ENCODE data around the gene FKBP5. TPM values are rescaled to one million over a fixed set of nuclear protein-coding genes. Genes with fewer than 3 reads are reported as not detected.
A peak's percentile ranks its signal among the peaks of the same experiment; 100 is the strongest.

The FKBP5 gene
- total RNA-seq, 1 experiment from 2014 or later, result 33.9 TPM

DNA sequence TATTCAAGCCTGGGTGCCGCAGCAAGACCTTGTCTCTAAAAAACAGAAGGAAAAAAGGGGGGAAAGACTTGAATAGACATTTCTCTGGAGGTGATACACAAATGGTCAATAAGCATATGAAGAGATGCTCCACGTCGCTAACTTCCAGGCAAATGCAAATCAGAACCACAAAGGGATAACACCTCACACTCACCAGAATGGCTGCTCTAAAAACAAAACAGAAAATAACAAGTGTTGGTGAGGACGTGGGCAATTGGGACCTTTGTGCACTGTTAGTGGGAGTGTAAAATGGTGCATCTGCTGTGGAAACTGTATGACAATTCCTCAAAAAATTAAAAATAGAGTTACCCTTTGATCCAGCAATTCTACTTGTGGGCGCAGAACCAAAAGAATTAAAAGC lies 127.6 kb downstream of the FKBP5 start:
- Histone ChIP-seq H3K23ac (ENCODE audit: insufficient read length, low read depth, low read length) (no peak overlapping the region), H3K4ac (ENCODE audit: low read depth, low read length) (no peak overlapping the region), H2AK5ac (ENCODE audit: insufficient read length, low read length) (no peak overlapping the region), H4K20me1 (ENCODE audit: control insufficient read depth, insufficient read depth, insufficient read length) (no peaks in the 10 kb centered on the region), H3K14ac (ENCODE audit: insufficient read depth, low read length) (no peak overlapping the region), H3T11ph (ENCODE audit: low read length) (no peak overlapping the region), H2BK20ac (ENCODE audit: low read depth, low read length, poor library complexity, severe bottlenecking) (no peak overlapping the region), H3K9me3 (ENCODE audit: control insufficient read depth, low read depth, low read length) (no peaks in the 10 kb centered on the region), H4K5ac (ENCODE audit: insufficient read length, low read depth, low read length) (no peak overlapping the region), H3K79me1 (ENCODE audit: insufficient read depth, low read depth, low read length, poor library complexity, severe bottlenecking) (no peaks in the 10 kb centered on the region), H3K23me2 (ENCODE audit: insufficient read length, low read depth, low read length, poor library complexity, severe bottlenecking) (no peaks in the 10 kb centered on the region), H2BK15ac (ENCODE audit: low read depth, low read length) (no peak overlapping the region), H2BK12ac (ENCODE audit: insufficient read length, low read depth, low read length) (no peak overlapping the region), H3K4me2 (ENCODE audit: insufficient read depth, insufficient read length, low read length) (no peak overlapping the region), H4K8ac (replicated peaks; ENCODE audit: insufficient read length, low read depth, low read length) (no peak overlapping the region), H4K91ac (ENCODE audit: insufficient read length, low read depth, low read length) (no peak overlapping the region), H3K18ac (ENCODE audit: insufficient read length, low read depth, low read length) (no peak overlapping the region), H3K56ac (ENCODE audit: insufficient read length, low read depth, low read length) (no peak overlapping the region), H2BK120ac (ENCODE audit: low read depth, low read length, poor library complexity, severe bottlenecking) (no peak overlapping the region), H2BK5ac (ENCODE audit: insufficient read length, low read length) (no peak overlapping the region), H3K79me2 (ENCODE audit: insufficient read depth, low read length) (no peaks in the 10 kb centered on the region), H3K27me3 (ENCODE audit: insufficient read depth, low read length) (no peaks in the 10 kb centered on the region), H2AFZ (ENCODE audit: low read length) (no peak overlapping the region), H3K27ac (ENCODE audit: insufficient read length, low read depth, low read length) (no peak overlapping the region), H3K4me1 (ENCODE audit: insufficient read depth, low read length) (no peaks in the 10 kb centered on the region), H3K9ac (ENCODE audit: extremely low read depth, insufficient read length, low read length) (no peak overlapping the region)
- H3K4me1 Mint-ChIP-seq, result peaks cover 25 to 30% of the 10 kb centered on the region in 2 experiments
- 0 out of 7 replicates have a peak overlapping the region, but pooled peaks of 1 of the 3 experiments have one; percentile 20 for H3K27ac Mint-ChIP-seq
- no peaks in the 10 kb centered on the region for H3K27me3 Mint-ChIP-seq (ENCODE audit: low read depth)
- no peak for TF ChIP-seq CTCF (conservative IDR thresholded peaks at IDR 0.05)
- H3K36me3 Mint-ChIP-seq (ENCODE audit: insufficient read depth in 1 of 3, low read depth in 3 of 3), result no peaks in the 10 kb centered on the region
- H3K9me3 Mint-ChIP-seq, result peaks cover under 1 to 2% of the 10 kb centered on the region in 2 experiments; a peak in 1 of 5 replicates
- DNase-seq, result no peak
- H3K4me3 Mint-ChIP-seq, result no peak overlapping the region
- no CpG with 5 or more reads among the region's 5 CpGs for WGBS (ENCODE audit: extremely low coverage, insufficient read length, low lambda C conversion rate)
